IMR-90 (cell line): ENCODE results near the gene PIEZO2. TPM values are rescaled to one million over a fixed set of nuclear protein-coding genes. Genes with fewer than 3 reads are reported as not detected.

Source experiments
- ATAC-seq: fragments of 200-7000 bp; cut with Tn5 transposase; 2 replicates; pipeline ENCODE4 v1.9.1; 2020; ENCODE audit warnings: low read depth, mild to moderate bottlenecking, moderate library complexity
- BruUV-seq: library from RNA; stranded (reverse); fragments of 400-500 nt; replicated peaks from 2 replicates; lab custom pipeline; 2021; lab: Mats Ljungman, UMichigan
- CTCF ChIA-PET: fragments of 300-600 bp; formaldehyde crosslinking; extraction: SDS; loops from one replicate; lab custom pipeline; 2021; ENCODE audit warnings: antibody characterized with exemption; lab: Yijun Ruan, JAX
- POLR2A ChIA-PET: fragments of 300-600 bp; sonication (Branson Sonifier 250); formaldehyde crosslinking; loops from one replicate; lab custom pipeline; 2022; ENCODE audit warnings: antibody characterized with exemption; ENCODE audit not compliant: unreplicated experiment; lab: Charles Lee
- DNase-seq: peaks from one replicate; pipeline ENCODE4 v3.0.0; 2013
- H2AFZ ChIP-seq: replicated peaks from 2 replicates; pipeline ENCODE3; 2013; ENCODE audit warnings: low read length, mild to moderate bottlenecking; ENCODE audit not compliant: poor library complexity
- H2AK5ac ChIP-seq: 2 replicates; pipeline ENCODE4 v1.6.1; 2013; ENCODE audit warnings: low read depth, low read length, inconsistent platforms
- H2AK9ac ChIP-seq: replicated peaks from 2 replicates; pipeline ENCODE3; 2013; ENCODE audit warnings: mild to moderate bottlenecking, low read depth, low read length, moderate library complexity; ENCODE audit not compliant: poor library complexity
- H2BK120ac ChIP-seq: 2 replicates; pipeline ENCODE4 v1.6.1; 2013; ENCODE audit warnings: low read depth, low read length, inconsistent platforms
- H2BK15ac ChIP-seq: 3 replicates; pipeline ENCODE4 v1.6.1; 2013; ENCODE audit warnings: low read depth, low read length, inconsistent platforms
- H2BK20ac ChIP-seq: 2 replicates; pipeline ENCODE4 v1.6.1; 2013; ENCODE audit warnings: low read depth, mild to moderate bottlenecking, inconsistent platforms, low read length, moderate library complexity
- H2BK5ac ChIP-seq: 2 replicates; pipeline ENCODE4 v1.6.1; 2013; ENCODE audit warnings: mild to moderate bottlenecking, low read depth, low read length, inconsistent platforms; ENCODE audit not compliant: poor library complexity, severe bottlenecking
- H3K14ac ChIP-seq: replicated peaks from 2 replicates; pipeline ENCODE4 v1.6.1; 2013; ENCODE audit warnings: low read depth, low read length, inconsistent platforms
- H3K18ac ChIP-seq: 2 replicates; pipeline ENCODE4 v1.6.1; 2013; ENCODE audit warnings: low read depth, low read length, control low read depth
- H3K23ac ChIP-seq: 2 replicates; pipeline ENCODE4 v1.6.1; 2013; ENCODE audit warnings: low read depth, low read length, inconsistent platforms
- H3K27ac ChIP-seq: 2 replicates; pipeline ENCODE4 v1.5.1; 2013; ENCODE audit warnings: mild to moderate bottlenecking, control low read depth, low read length; ENCODE audit not compliant: insufficient read depth
- H3K27me3 ChIP-seq: 2 replicates; pipeline ENCODE4 v1.6.1; 2013; ENCODE audit warnings: low read length; ENCODE audit not compliant: control insufficient read depth, insufficient read depth
- H3K36me3 ChIP-seq: 2 replicates; pipeline ENCODE4 v1.6.1; 2013; ENCODE audit warnings: low read length, mixed read lengths; ENCODE audit not compliant: control insufficient read depth, insufficient read depth
- H3K4ac ChIP-seq: 2 replicates; pipeline ENCODE4 v1.6.1; 2013; ENCODE audit warnings: low read depth, low read length, inconsistent platforms
- H3K4me1 ChIP-seq: 2 replicates; pipeline ENCODE4 v1.6.1; 2013; ENCODE audit warnings: low read length, mixed read lengths; ENCODE audit not compliant: control insufficient read depth, insufficient read depth
- H3K4me2 ChIP-seq: 2 replicates; pipeline ENCODE4 v1.6.1; 2013; ENCODE audit warnings: low read depth, mild to moderate bottlenecking, control low read depth, low read length, moderate library complexity
- H3K4me3 ChIP-seq: 2 replicates; pipeline ENCODE4 v1.5.1; 2013; ENCODE audit warnings: low read depth, mild to moderate bottlenecking, control low read depth, low read length, moderate library complexity; ENCODE audit not compliant: insufficient read depth
- H3K56ac ChIP-seq: 2 replicates; pipeline ENCODE4 v1.6.1; 2013; ENCODE audit warnings: low read length, inconsistent platforms; ENCODE audit not compliant: insufficient read depth; ENCODE audit errors: extremely low read depth
- H3K79me1 ChIP-seq, 2 experiments: 2 replicates each; pipeline ENCODE4 v1.6.1; 2013; ENCODE audit warnings: low read length in 2 of 2, inconsistent platforms in 1 of 2, low read depth in 1 of 2
- H3K9ac ChIP-seq: 2 replicates; pipeline ENCODE4 v1.6.1; 2013; ENCODE audit warnings: low read depth, low read length, control low read depth
- H3K9me1 ChIP-seq: 2 replicates; pipeline ENCODE4 v1.6.1; 2013; ENCODE audit warnings: low read length, inconsistent platforms; ENCODE audit not compliant: insufficient read depth
- H3K9me3 ChIP-seq: 2 replicates; pipeline ENCODE4 v1.6.1; 2013; ENCODE audit warnings: low read length; ENCODE audit not compliant: control insufficient read depth, insufficient read depth
- H4K20me1 ChIP-seq: 2 replicates; pipeline ENCODE4 v1.6.1; 2013; ENCODE audit warnings: low read length, inconsistent platforms; ENCODE audit not compliant: insufficient read depth
- H4K5ac ChIP-seq: 2 replicates; pipeline ENCODE4 v1.6.1; 2013; ENCODE audit warnings: mild to moderate bottlenecking, low read depth, low read length, control low read depth
- H4K8ac ChIP-seq, 2 experiments: 2 replicates each; pipeline ENCODE4 v1.6.1; 2013; ENCODE audit warnings: low read depth in 2 of 2, low read length in 2 of 2, control low read depth in 1 of 2, inconsistent platforms in 1 of 2
- H4K91ac ChIP-seq: 2 replicates; pipeline ENCODE4 v1.6.1; 2013; ENCODE audit warnings: low read depth, low read length, inconsistent platforms; ENCODE audit not compliant: insufficient read depth
- FOS ChIP-seq: fragments of 150-350 bp; IDR thresholded peaks from 2 replicates; pipeline ENCODE4 v1.6.1; 2016; ENCODE audit warnings: low read depth, low read length
- RCOR1 ChIP-seq: IDR thresholded peaks from 2 replicates; pipeline ENCODE4 v1.6.1; 2012; ENCODE audit warnings: mild to moderate bottlenecking, low read length, improper control_type of control experiment; ENCODE audit not compliant: insufficient replicate concordance
- WGBS, 2 experiments: methylation state at CpG; one replicate each; pipeline versions ENCODE4 v1.1.5 to v1.1.7; 2013; ENCODE audit warnings: missing lambda C conversion rate in 2 of 2; ENCODE audit not compliant: insufficient read length in 1 of 2; ENCODE audit errors: extremely low coverage in 2 of 2; 5-methylcytosine and 5-hydroxymethylcytosine counted together
- dilution Hi-C: fragments of 300-500 bp; cut with HindIII; formaldehyde crosslinking; loops from one replicate; pipeline ENCODE4 v1.14.3; 2018; ENCODE audit warnings: low sequenced_read_pairs; ENCODE audit not compliant: unreplicated experiment
- in situ Hi-C: fragments of 300-500 bp; cut with MboI; formaldehyde crosslinking; loops from 3 replicates; pipeline ENCODE4 v1.14.3; 2019; ENCODE audit warnings: low sequenced_read_pairs, inconsistent platforms, mixed read lengths
- intact Hi-C: fragments of 100-400 bp; cut with micrococcal nuclease; formaldehyde crosslinking; loops from 2 replicates; pipeline ENCODE4 v1.10.0; 2022
- polyA plus RNA-seq, 3 experiments: library from polyadenylated mRNA; depleted of rRNA; stranded (reverse); fragments of >200 nt; gene quantifications; 2 replicates each; pipeline ENCODE4 v1.2.3, GENCODE V29; 2012; ENCODE audit warnings: low replicate concordance in 1 of 3
- total RNA-seq: library from RNA; depleted of rRNA; stranded (reverse); fragments of >200 nt; gene quantifications from 2 replicates; pipeline ENCODE4 v1.2.3, GENCODE V29; 2012

The PIEZO2 gene
- total and polyA plus RNA-seq, 2 of the 4 experiments (the other 2 are of a cell fraction), result 2.4 to 4.1 TPM

DNA sequence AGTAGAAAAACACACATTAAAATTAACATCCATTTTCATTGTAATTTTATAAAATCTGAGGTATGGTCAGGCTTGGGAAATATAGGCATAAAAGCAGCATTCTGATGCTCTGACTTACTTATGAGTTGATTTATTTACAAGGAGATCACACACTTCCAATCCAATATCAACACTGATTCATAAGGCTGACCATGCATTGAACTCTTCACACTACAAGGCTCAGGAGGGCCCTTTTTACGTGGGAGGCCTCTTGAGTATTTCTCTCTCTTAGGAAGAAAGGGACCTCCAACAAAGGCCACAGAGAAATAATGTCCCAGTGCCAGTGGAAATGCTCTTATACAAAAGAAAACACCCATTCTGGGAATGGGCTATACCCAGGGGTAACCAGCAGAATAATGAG is 400.7 kb downstream of the PIEZO2 start:
- in situ Hi-C loops (no loop called here), dilution Hi-C loops (no loop called here), intact Hi-C loops (no loop called here)
- Histone ChIP-seq H3K27me3 (no peaks in the 10 kb centered on the region), H2AK9ac (no peak overlapping the region), H4K20me1 (no peaks in the 10 kb centered on the region), H3K9ac (no peak overlapping the region), H2AK5ac (no peak overlapping the region), H3K9me3 (no peaks in the 10 kb centered on the region), H4K5ac (no peak overlapping the region), H2BK20ac (no peak overlapping the region), H3K18ac (no peak overlapping the region), H3K23ac (no peak overlapping the region), H3K27ac (no peak overlapping the region), H3K56ac (no peak overlapping the region), H4K8ac (no peak overlapping the region), H3K79me1 (no peaks in the 10 kb centered on the region), H3K9me1 (peaks cover 6% of the 10 kb centered on the region; the same call in 1 of the 2 replicates), H2BK120ac (no peak overlapping the region), H2BK5ac (no peak overlapping the region), H3K4ac (no peak overlapping the region), H3K14ac (no peak overlapping the region), H2AFZ (no peak overlapping the region), H3K4me3 (no peak overlapping the region), H4K91ac (no peak overlapping the region), H2BK15ac (no peak overlapping the region), H3K4me2 (no peak overlapping the region), H3K4me1 (no peaks in the 10 kb centered on the region; the same call in 1 of the 2 replicates), H3K36me3 (peaks cover 11% of the 10 kb centered on the region; the same call in 1 of the 2 replicates)
- DNase-seq (peak; percentile 64), ATAC-seq (peak; percentile 51)
- ChIA-PET CTCF (no interaction called here), POLR2A (no interaction called here)
- TF ChIP-seq FOS (no peak), RCOR1 (no peak)
- WGBS, 2 experiments, result no CpG with 5 or more reads among the region's 1 CpG
- no TSS peak for BruUV-seq
